ENCODE measurements around the gene MAST4. TPM values are rescaled to one million over a fixed set of nuclear protein-coding genes. Genes with fewer than 3 reads are reported as not detected.

The MAST4 gene
- total and polyA plus RNA-seq, 2 of the 8 experiments (the other 6 are each of a cell fraction or from before 2014, with no cell fraction given): 1.5 to 2.6 TPM

GRCh38 chr5:66704790-66705425, 108.7 kb downstream of the MAST4 start (continued):
- TF ChIP-seq, protein P1, sequence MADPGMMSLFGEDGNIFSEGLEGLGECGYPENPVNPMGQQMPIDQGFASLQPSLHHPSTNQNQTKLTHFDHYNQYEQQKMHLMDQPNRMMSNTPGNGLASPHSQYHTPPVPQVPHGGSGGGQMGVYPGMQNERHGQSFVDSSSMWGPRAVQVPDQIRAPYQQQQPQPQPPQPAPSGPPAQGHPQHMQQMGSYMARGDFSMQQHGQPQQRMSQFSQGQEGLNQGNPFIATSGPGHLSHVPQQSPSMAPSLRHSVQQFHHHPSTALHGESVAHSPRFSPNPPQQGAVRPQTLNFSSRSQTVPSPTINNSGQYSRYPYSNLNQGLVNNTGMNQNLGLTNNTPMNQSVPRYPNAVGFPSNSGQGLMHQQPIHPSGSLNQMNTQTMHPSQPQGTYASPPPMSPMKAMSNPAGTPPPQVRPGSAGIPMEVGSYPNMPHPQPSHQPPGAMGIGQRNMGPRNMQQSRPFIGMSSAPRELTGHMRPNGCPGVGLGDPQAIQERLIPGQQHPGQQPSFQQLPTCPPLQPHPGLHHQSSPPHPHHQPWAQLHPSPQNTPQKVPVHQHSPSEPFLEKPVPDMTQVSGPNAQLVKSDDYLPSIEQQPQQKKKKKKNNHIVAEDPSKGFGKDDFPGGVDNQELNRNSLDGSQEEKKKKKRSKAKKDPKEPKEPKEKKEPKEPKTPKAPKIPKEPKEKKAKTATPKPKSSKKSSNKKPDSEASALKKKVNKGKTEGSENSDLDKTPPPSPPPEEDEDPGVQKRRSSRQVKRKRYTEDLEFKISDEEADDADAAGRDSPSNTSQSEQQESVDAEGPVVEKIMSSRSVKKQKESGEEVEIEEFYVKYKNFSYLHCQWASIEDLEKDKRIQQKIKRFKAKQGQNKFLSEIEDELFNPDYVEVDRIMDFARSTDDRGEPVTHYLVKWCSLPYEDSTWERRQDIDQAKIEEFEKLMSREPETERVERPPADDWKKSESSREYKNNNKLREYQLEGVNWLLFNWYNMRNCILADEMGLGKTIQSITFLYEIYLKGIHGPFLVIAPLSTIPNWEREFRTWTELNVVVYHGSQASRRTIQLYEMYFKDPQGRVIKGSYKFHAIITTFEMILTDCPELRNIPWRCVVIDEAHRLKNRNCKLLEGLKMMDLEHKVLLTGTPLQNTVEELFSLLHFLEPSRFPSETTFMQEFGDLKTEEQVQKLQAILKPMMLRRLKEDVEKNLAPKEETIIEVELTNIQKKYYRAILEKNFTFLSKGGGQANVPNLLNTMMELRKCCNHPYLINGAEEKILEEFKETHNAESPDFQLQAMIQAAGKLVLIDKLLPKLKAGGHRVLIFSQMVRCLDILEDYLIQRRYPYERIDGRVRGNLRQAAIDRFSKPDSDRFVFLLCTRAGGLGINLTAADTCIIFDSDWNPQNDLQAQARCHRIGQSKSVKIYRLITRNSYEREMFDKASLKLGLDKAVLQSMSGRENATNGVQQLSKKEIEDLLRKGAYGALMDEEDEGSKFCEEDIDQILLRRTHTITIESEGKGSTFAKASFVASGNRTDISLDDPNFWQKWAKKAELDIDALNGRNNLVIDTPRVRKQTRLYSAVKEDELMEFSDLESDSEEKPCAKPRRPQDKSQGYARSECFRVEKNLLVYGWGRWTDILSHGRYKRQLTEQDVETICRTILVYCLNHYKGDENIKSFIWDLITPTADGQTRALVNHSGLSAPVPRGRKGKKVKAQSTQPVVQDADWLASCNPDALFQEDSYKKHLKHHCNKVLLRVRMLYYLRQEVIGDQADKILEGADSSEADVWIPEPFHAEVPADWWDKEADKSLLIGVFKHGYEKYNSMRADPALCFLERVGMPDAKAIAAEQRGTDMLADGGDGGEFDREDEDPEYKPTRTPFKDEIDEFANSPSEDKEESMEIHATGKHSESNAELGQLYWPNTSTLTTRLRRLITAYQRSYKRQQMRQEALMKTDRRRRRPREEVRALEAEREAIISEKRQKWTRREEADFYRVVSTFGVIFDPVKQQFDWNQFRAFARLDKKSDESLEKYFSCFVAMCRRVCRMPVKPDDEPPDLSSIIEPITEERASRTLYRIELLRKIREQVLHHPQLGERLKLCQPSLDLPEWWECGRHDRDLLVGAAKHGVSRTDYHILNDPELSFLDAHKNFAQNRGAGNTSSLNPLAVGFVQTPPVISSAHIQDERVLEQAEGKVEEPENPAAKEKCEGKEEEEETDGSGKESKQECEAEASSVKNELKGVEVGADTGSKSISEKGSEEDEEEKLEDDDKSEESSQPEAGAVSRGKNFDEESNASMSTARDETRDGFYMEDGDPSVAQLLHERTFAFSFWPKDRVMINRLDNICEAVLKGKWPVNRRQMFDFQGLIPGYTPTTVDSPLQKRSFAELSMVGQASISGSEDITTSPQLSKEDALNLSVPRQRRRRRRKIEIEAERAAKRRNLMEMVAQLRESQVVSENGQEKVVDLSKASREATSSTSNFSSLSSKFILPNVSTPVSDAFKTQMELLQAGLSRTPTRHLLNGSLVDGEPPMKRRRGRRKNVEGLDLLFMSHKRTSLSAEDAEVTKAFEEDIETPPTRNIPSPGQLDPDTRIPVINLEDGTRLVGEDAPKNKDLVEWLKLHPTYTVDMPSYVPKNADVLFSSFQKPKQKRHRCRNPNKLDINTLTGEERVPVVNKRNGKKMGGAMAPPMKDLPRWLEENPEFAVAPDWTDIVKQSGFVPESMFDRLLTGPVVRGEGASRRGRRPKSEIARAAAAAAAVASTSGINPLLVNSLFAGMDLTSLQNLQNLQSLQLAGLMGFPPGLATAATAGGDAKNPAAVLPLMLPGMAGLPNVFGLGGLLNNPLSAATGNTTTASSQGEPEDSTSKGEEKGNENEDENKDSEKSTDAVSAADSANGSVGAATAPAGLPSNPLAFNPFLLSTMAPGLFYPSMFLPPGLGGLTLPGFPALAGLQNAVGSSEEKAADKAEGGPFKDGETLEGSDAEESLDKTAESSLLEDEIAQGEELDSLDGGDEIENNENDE (IDR thresholded peaks at IDR 0.05; ENCODE audit: insufficient replicate concordance, low read length): no peak
- TF ChIP-seq SIRT6 (IDR thresholded peaks at IDR 0.05; ENCODE audit: low read length) (no peak), TCF12 (IDR thresholded peaks at IDR 0.05; ENCODE audit: low read depth, low read length) (peak; percentile 66; the same call in 1 of the 2 replicates), POU5F1 (IDR thresholded peaks at IDR 0.05; ENCODE audit: low read depth, low read length) (0 out of 2 replicates have a peak, but pooled peaks have one; percentile 39), JUN (IDR thresholded peaks at IDR 0.05; ENCODE audit: low read depth, low read length) (no peak), RAD21 (IDR thresholded peaks at IDR 0.05 in 1 of 2, conservative IDR thresholded peaks at IDR 0.05 in 1 of 2; ENCODE audit: low read depth in 2 of 2, low read length in 2 of 2) (no peak), KDM5A (IDR thresholded peaks at IDR 0.05; ENCODE audit: low read length) (no peak), EGR1 (IDR thresholded peaks at IDR 0.05; ENCODE audit: borderline replicate concordance, low read depth, low read length) (no peak), RNF2 (IDR thresholded peaks at IDR 0.05; ENCODE audit: borderline replicate concordance, low read depth, low read length, missing control alignments, poor library complexity, severe bottlenecking) (no peak), RBBP5 (IDR thresholded peaks at IDR 0.05; ENCODE audit: borderline replicate concordance, low read depth, low read length) (no peak)

Data from H1 (cell line).